SK-N-SH (cell line): ENCODE measurements around the gene CCDC107.

ENCODE experiments used
- CHD2 ChIP-seq: fragments of 150-350 bp; IDR thresholded peaks from 2 replicates; pipeline ENCODE4 v1.6.1; 2018; ENCODE audit warnings: low read length; ENCODE audit not compliant: partially characterized antibody
- CTCF ChIP-seq: fragments of 200-600 bp; sonication (generic); IDR thresholded peaks from 2 replicates; pipeline ENCODE4 v1.6.1; 2017; ENCODE audit warnings: antibody characterized with exemption, mild to moderate bottlenecking, moderate library complexity
- ELF1 ChIP-seq: IDR thresholded peaks from 2 replicates; pipeline ENCODE4 v1.4.0; 2012
- GABPA ChIP-seq: IDR thresholded peaks from 2 replicates; pipeline ENCODE4 v1.4.0; 2012; ENCODE audit warnings: low read depth, mild to moderate bottlenecking
- MAX ChIP-seq: IDR thresholded peaks from 2 replicates; pipeline ENCODE4 v1.4.0; 2012; ENCODE audit warnings: low read depth
- POLR2AphosphoS5 ChIP-seq: IDR thresholded peaks from 2 replicates; pipeline ENCODE4 v1.6.1; 2012; ENCODE audit warnings: low read depth, low read length
- REST ChIP-seq: IDR thresholded peaks from 2 replicates; pipeline ENCODE4 v1.6.1; 2012; ENCODE audit warnings: mild to moderate bottlenecking, low read depth, low read length, moderate library complexity
- RXRA ChIP-seq: IDR thresholded peaks from 2 replicates; pipeline ENCODE4 v1.4.0; 2012; ENCODE audit warnings: low read depth, mild to moderate bottlenecking, borderline replicate concordance
- SIN3A ChIP-seq: IDR thresholded peaks from 2 replicates; pipeline ENCODE4 v1.6.1; 2012; ENCODE audit warnings: low read depth, mild to moderate bottlenecking, low read length, moderate library complexity, borderline replicate concordance
- TAF1 ChIP-seq: IDR thresholded peaks from 2 replicates; pipeline ENCODE4 v1.6.1; 2012; ENCODE audit warnings: low read depth, mild to moderate bottlenecking, low read length, moderate library complexity, borderline replicate concordance
- YY1 ChIP-seq: IDR thresholded peaks from 2 replicates; pipeline ENCODE4 v1.4.0; 2012; ENCODE audit warnings: low read depth, mild to moderate bottlenecking

GRCh38 chr9:35618854-35619799 is 39.0 kb upstream of the CCDC107 start:
- TF ChIP-seq REST (no peak), CTCF (no peak), TAF1 (no peak), YY1 (no peak), MAX (no peak), SIN3A (no peak), CHD2 (no peak), POLR2AphosphoS5 (no peak), GABPA (no peak), ELF1 (no peak), RXRA (no peak)
